ENCODE measurements around the gene ZG16B. TPM values are rescaled to one million over a fixed set of nuclear protein-coding genes. Genes with fewer than 3 reads are reported as not detected.

The ZG16B gene
- total RNA-seq, 1 donor from 2014 or later: not detected

GRCh38 chr16:2856686-2857450, 26.8 kb downstream of the ZG16B start:
- H3K4me3 ChIP-seq: no peak overlapping the region
- H3K27ac ChIP-seq: no peak overlapping the region
- no peak overlapping the region for H2AFZ ChIP-seq (replicated peaks)
- H3K4me2 ChIP-seq: no peak overlapping the region
- H3K36me3 ChIP-seq: no peaks in the 10 kb centered on the region
- peaks cover 34% of the 10 kb centered on the region for H3K27me3 Mint-ChIP-seq (ENCODE audit: insufficient read depth, low read depth)
- no peaks in the 10 kb centered on the region for H4K20me1 ChIP-seq (ENCODE audit: low read depth)
- H3K9me3 ChIP-seq (ENCODE audit: low read depth): peaks cover 4% of the 10 kb centered on the region
- no peak for TF ChIP-seq CTCF (IDR thresholded peaks at IDR 0.05)
- H3K9me3 Mint-ChIP-seq: peaks cover 12% of the 10 kb centered on the region
- peaks cover 2% of the 10 kb centered on the region for H3K4me1 Mint-ChIP-seq
- H3K9ac ChIP-seq: no peak overlapping the region
- no peak overlapping the region for H3K27ac Mint-ChIP-seq
- no peaks in the 10 kb centered on the region for H3K4me1 ChIP-seq
- peaks cover 55% of the 10 kb centered on the region for H3K27me3 ChIP-seq
- peaks cover 3% of the 10 kb centered on the region for H3K36me3 Mint-ChIP-seq
- H3K79me2 ChIP-seq (ENCODE audit: low read depth): no peaks in the 10 kb centered on the region
- H3K4me3 Mint-ChIP-seq: no peak overlapping the region
- DNase-seq (ENCODE audit: low spot score): no peak
- H3F3A ChIP-seq (ENCODE audit: low read depth): no peaks in the 10 kb centered on the region

- Histone ChIP-seq H2AFZ (replicated peaks) (peak within 1 kb of the TSS; percentile 72), H3K27me3 (peaks cover 55% of the 10 kb centered on the region), H3K9me3 (ENCODE audit: low read depth) (peaks cover 4% of the 10 kb centered on the region), H3K9ac (no peak within 1 kb of the TSS), H3K4me2 (peak within 1 kb of the TSS; percentile 53), H3F3A (ENCODE audit: low read depth) (no peaks in the 10 kb centered on the region), H3K79me2 (ENCODE audit: low read depth) (no peaks in the 10 kb centered on the region), H3K4me3 (peak within 1 kb of the TSS; percentile 18), H3K4me1 (no peaks in the 10 kb centered on the region), H3K36me3 (no peaks in the 10 kb centered on the region), H3K27ac (no peak within 1 kb of the TSS), H4K20me1 (ENCODE audit: low read depth) (no peaks in the 10 kb centered on the region)
- H3K9me3 Mint-ChIP-seq: peaks cover 12% of the 10 kb centered on the region
- peak; percentile 38 for DNase-seq (ENCODE audit: low spot score)
- TF ChIP-seq EZH2 (IDR thresholded peaks at IDR 0.05) (peak; percentile 39), CTCF (IDR thresholded peaks at IDR 0.05) (no peak), EZH2phosphoT487 (IDR thresholded peaks at IDR 0.05) (peak; percentile 26)
- H3K4me3 Mint-ChIP-seq: peak within 1 kb of the TSS; percentile 72
- H3K4me1 Mint-ChIP-seq: peaks cover 2% of the 10 kb centered on the region
- H3K27me3 Mint-ChIP-seq (ENCODE audit: insufficient read depth, low read depth): peaks cover 34% of the 10 kb centered on the region
- no peak within 1 kb of the TSS for H3K27ac Mint-ChIP-seq
- peaks cover 3% of the 10 kb centered on the region for H3K36me3 Mint-ChIP-seq
Measured at GRCh38 chr16:2857451-2858244, 27.5 kb downstream of the ZG16B start, which contains the start of gene PRSS22. Gene PRSS22, minus strand, starts transcription at chr16:2858170. Its CDS starts 66 bp downstream, at chr16:2858104.

- H3F3A ChIP-seq (ENCODE audit: low read depth): no peaks in the 10 kb centered on the region
- Mint-ChIP-seq H3K4me3 (no peak overlapping the region), H3K9me3 (peaks cover 12% of the 10 kb centered on the region), H3K36me3 (peaks cover 3% of the 10 kb centered on the region), H3K27ac (no peak overlapping the region), H3K27me3 (ENCODE audit: insufficient read depth, low read depth) (peaks cover 34% of the 10 kb centered on the region), H3K4me1 (peaks cover 2% of the 10 kb centered on the region)
- no peak overlapping the region for H3K27ac ChIP-seq
- peak overlapping the region; percentile 18 for H3K4me3 ChIP-seq
- H3K9ac ChIP-seq: no peak overlapping the region
- no peaks in the 10 kb centered on the region for H3K79me2 ChIP-seq (ENCODE audit: low read depth)
- no peaks in the 10 kb centered on the region for H4K20me1 ChIP-seq (ENCODE audit: low read depth)
- no peaks in the 10 kb centered on the region for H3K36me3 ChIP-seq
- H3K27me3 ChIP-seq: peaks cover 57% of the 10 kb centered on the region
- peak overlapping the region; percentile 53 for H3K4me2 ChIP-seq
- no peaks in the 10 kb centered on the region for H3K4me1 ChIP-seq
- TF ChIP-seq EZH2phosphoT487 (IDR thresholded peaks at IDR 0.05) (peak; percentile 1), EZH2 (IDR thresholded peaks at IDR 0.05) (peak; percentile 28), CTCF (IDR thresholded peaks at IDR 0.05) (no peak)
- H3K9me3 ChIP-seq (ENCODE audit: low read depth): peaks cover 4% of the 10 kb centered on the region
- no peak for DNase-seq (ENCODE audit: low spot score)
- no peak overlapping the region for H2AFZ ChIP-seq (replicated peaks)
Measured at GRCh38 chr16:2858245-2859025, 28.3 kb downstream of the ZG16B start.
